H1 (cell line): Measurements from ENCODE around the gene RHOU. TPM values are rescaled to one million over a fixed set of nuclear protein-coding genes. Genes with fewer than 3 reads are reported as not detected.

Experiments
- CTCF ChIA-PET: fragments of 300-600 bp; sonication (Branson Sonifier 250); formaldehyde crosslinking; loops from one replicate; lab custom pipeline; 2021; ENCODE audit not compliant: partially characterized antibody; lab: Charles Lee
- POLR2A ChIA-PET: fragments of 300-600 bp; sonication (Branson Sonifier 250); formaldehyde crosslinking; loops from one replicate; lab custom pipeline; 2021; ENCODE audit warnings: inconsistent platforms; ENCODE audit not compliant: partially characterized antibody; lab: Charles Lee
- DNase-seq, 2 experiments: peaks; one replicate each; pipeline versions ENCODE4 v3.0.0 to v3.0.0-alpha.2; 2010 to 2022; ENCODE audit warnings: low spot score in 2 of 2, low read depth in 1 of 2, mixed read lengths in 1 of 2
- FAIRE-seq: peaks from 2 replicates; lab custom pipeline; 2011; peaks lifted over from hg19 to GRCh38; lab: Jason Lieb, UNC
- H2AFZ ChIP-seq: 2 replicates; pipeline ENCODE4 v1.8.1; 2012; ENCODE audit warnings: low read length, inconsistent platforms
- H2AK5ac ChIP-seq: 2 replicates; pipeline ENCODE4 v1.6.1; 2013; ENCODE audit warnings: low read depth, low read length
- H2BK120ac ChIP-seq: replicated peaks from 2 replicates; pipeline ENCODE3; 2013; ENCODE audit warnings: low read depth, low read length, inconsistent platforms
- H2BK12ac ChIP-seq: 2 replicates; pipeline ENCODE4 v1.6.1; 2013; ENCODE audit warnings: low read depth, low read length
- H2BK15ac ChIP-seq: 2 replicates; pipeline ENCODE4 v1.6.1; 2013; ENCODE audit warnings: low read length
- H2BK20ac ChIP-seq: 2 replicates; pipeline ENCODE4 v1.6.1; 2013; ENCODE audit warnings: low read length
- H2BK5ac ChIP-seq: 2 replicates; pipeline ENCODE4 v1.6.1; 2013; ENCODE audit warnings: low read depth, low read length
- H3K14ac ChIP-seq: 2 replicates; pipeline ENCODE4 v1.6.1; 2013; ENCODE audit warnings: inconsistent platforms; ENCODE audit not compliant: insufficient read length
- H3K18ac ChIP-seq: 2 replicates; pipeline ENCODE4 v1.6.1; 2013; ENCODE audit warnings: low read length; ENCODE audit errors: extremely low read depth
- H3K23ac ChIP-seq: 2 replicates; pipeline ENCODE4 v1.6.1; 2013; ENCODE audit warnings: inconsistent platforms; ENCODE audit not compliant: insufficient read length
- H3K23me2 ChIP-seq: 2 replicates; pipeline ENCODE4 v1.6.1; 2013; ENCODE audit warnings: low read depth, low read length
- H3K27ac ChIP-seq: 2 replicates; pipeline ENCODE4 v1.6.1; 2011; ENCODE audit warnings: low read depth, low read length, inconsistent platforms
- H3K27me3 ChIP-seq, 4 experiments: replicated peaks in 1 of 4; 1 replicate in 1 of 4; 2 replicates in 3 of 4; pipeline versions ENCODE4 v1.6.1 to v1.8.1; 2011 to 2013; ENCODE audit warnings: low read length in 3 of 4, mild to moderate bottlenecking in 3 of 4, inconsistent platforms in 2 of 4, mixed read lengths in 2 of 4, moderate library complexity in 1 of 4; ENCODE audit not compliant: control insufficient read depth in 3 of 4, insufficient read depth in 3 of 4; ENCODE audit errors: extremely low read depth in 1 of 4
- H3K36me3 ChIP-seq, 4 experiments: 2 replicates each; pipeline versions ENCODE4 v1.6.1 to v1.8.1; 2011 to 2013; ENCODE audit warnings: mild to moderate bottlenecking in 4 of 4, low read length in 3 of 4, moderate library complexity in 2 of 4, control low read depth in 1 of 4, inconsistent platforms in 1 of 4; ENCODE audit not compliant: insufficient read depth in 4 of 4, control insufficient read depth in 2 of 4
- H3K4ac ChIP-seq: replicated peaks from 2 replicates; pipeline ENCODE3; 2013; ENCODE audit warnings: low read length, low read depth, mixed read lengths, inconsistent platforms; ENCODE audit not compliant: insufficient read length
- H3K4me1 ChIP-seq, 4 experiments: replicated peaks in 1 of 4; 1 replicate in 1 of 4; 2 replicates in 3 of 4; pipeline versions ENCODE4 v1.6.1 to v1.8.1; 2011 to 2013; ENCODE audit warnings: low read length in 3 of 4, inconsistent platforms in 2 of 4, mixed read lengths in 1 of 4; ENCODE audit not compliant: insufficient read depth in 4 of 4, control insufficient read depth in 3 of 4
- H3K4me2 ChIP-seq, 2 experiments: 2 replicates each; pipeline versions ENCODE4 v1.6.1 to v1.8.1; 2011 to 2013; ENCODE audit warnings: low read depth in 2 of 2, low read length in 2 of 2, control low read depth in 1 of 2, inconsistent platforms in 1 of 2, mild to moderate bottlenecking in 1 of 2; ENCODE audit not compliant: insufficient read depth in 1 of 2
- H3K4me3 ChIP-seq, 4 experiments: fragments of 200-600, 300-600 bp in 1 of 4; sonication (generic), shearing (Covaris generic), sonication (Bioruptor Twin) in 1 of 4; 2 replicates each; pipeline versions ENCODE4 v1.5.1 to v1.8.1; 2011 to 2016; ENCODE audit warnings: low read length in 4 of 4, low read depth in 3 of 4, control low read depth in 2 of 4, inconsistent platforms in 2 of 4, mild to moderate bottlenecking in 2 of 4, mixed read lengths in 1 of 4, moderate library complexity in 1 of 4; ENCODE audit not compliant: insufficient read depth in 2 of 4; ENCODE audit errors: extremely low read depth in 1 of 4
- H3K56ac ChIP-seq: replicated peaks from 2 replicates; pipeline ENCODE3; 2013; ENCODE audit warnings: low read depth, mild to moderate bottlenecking, mixed read lengths, low read length, inconsistent platforms; ENCODE audit not compliant: insufficient read length
- H3K79me1 ChIP-seq: 2 replicates; pipeline ENCODE4 v1.6.1; 2013; ENCODE audit warnings: low read depth, low read length, control low read depth
- H3K79me2 ChIP-seq, 2 experiments: 2 replicates each; pipeline versions ENCODE4 v1.6.1 to v1.8.1; 2012 to 2013; ENCODE audit warnings: low read length in 2 of 2, mild to moderate bottlenecking in 2 of 2, inconsistent platforms in 1 of 2; ENCODE audit not compliant: insufficient read depth in 2 of 2, control insufficient read depth in 1 of 2
- H3K9ac ChIP-seq, 4 experiments: replicated peaks in 1 of 4; 1 replicate in 1 of 4; 2 replicates in 3 of 4; pipeline versions ENCODE4 v1.6.1 to v1.8.1; 2011 to 2013; ENCODE audit warnings: low read depth in 3 of 4, low read length in 3 of 4, control low read depth in 2 of 4, mild to moderate bottlenecking in 2 of 4, moderate library complexity in 2 of 4, inconsistent platforms in 1 of 4; ENCODE audit errors: extremely low read depth in 1 of 4
- H3K9me3 ChIP-seq, 2 experiments: 2 replicates each; pipeline versions ENCODE4 v1.6.1 to v1.8.1; 2012 to 2013; ENCODE audit warnings: mild to moderate bottlenecking in 2 of 2, moderate library complexity in 2 of 2, control low read depth in 1 of 2, inconsistent platforms in 1 of 2, low read depth in 1 of 2, low read length in 1 of 2, mixed read lengths in 1 of 2; ENCODE audit not compliant: insufficient read depth in 2 of 2
- H4K20me1 ChIP-seq, 2 experiments: replicated peaks in 1 of 2; 2 replicates each; pipeline versions ENCODE3 to v1.8.1; 2011 to 2013; ENCODE audit warnings: inconsistent platforms in 2 of 2, low read length in 2 of 2, mild to moderate bottlenecking in 1 of 2; ENCODE audit not compliant: insufficient read depth in 2 of 2, control insufficient read depth in 1 of 2
- H4K5ac ChIP-seq: 2 replicates; pipeline ENCODE4 v1.6.1; 2013; ENCODE audit warnings: low read length, low read depth, mixed read lengths, inconsistent platforms; ENCODE audit not compliant: insufficient read length
- H4K8ac ChIP-seq: 2 replicates; pipeline ENCODE4 v1.8.0; 2013; ENCODE audit warnings: mild to moderate bottlenecking, moderate library complexity, low read length, inconsistent platforms; ENCODE audit not compliant: insufficient read depth; ENCODE audit errors: extremely low read depth
- H4K91ac ChIP-seq: replicated peaks from 2 replicates; pipeline ENCODE3; 2013; ENCODE audit warnings: low read length, mixed read lengths, inconsistent platforms; ENCODE audit not compliant: insufficient read length
- BACH1 ChIP-seq: IDR thresholded peaks from 2 replicates; pipeline ENCODE4 v1.6.1; 2012; ENCODE audit warnings: low read length, improper control_type of control experiment
- CHD1 ChIP-seq: IDR thresholded peaks from 2 replicates; pipeline ENCODE4 v1.6.1; 2012; ENCODE audit warnings: low read depth, low read length, improper control_type of control experiment
- RBBP5 ChIP-seq: IDR thresholded peaks from 2 replicates; pipeline ENCODE4 v1.7.1; 2012; ENCODE audit warnings: low read depth, mild to moderate bottlenecking, inconsistent platforms, low read length, moderate library complexity, borderline replicate concordance
- WGBS, 2 experiments: shearing (Covaris generic) in 1 of 2; methylation state at CpG; one replicate each; pipeline versions ENCODE4 v1.1.6 to v1.1.7; 2013 to 2015; ENCODE audit warnings: low lambda C conversion rate in 2 of 2, mixed read lengths in 2 of 2, inconsistent platforms in 1 of 2, low coverage in 1 of 2, missing lambda C conversion rate in 1 of 2; ENCODE audit not compliant: insufficient replicate concordance in 2 of 2, insufficient coverage in 1 of 2, insufficient read length in 1 of 2; ENCODE audit errors: extremely low coverage in 1 of 2, missing lambda C conversion rate in 1 of 2; 5-methylcytosine and 5-hydroxymethylcytosine counted together
- polyA plus RNA-seq, 7 experiments: library from polyadenylated mRNA; depleted of rRNA in 3 of 7; stranded (reverse) in 5 of 7; unstranded in 2 of 7; fragments of >200 nt in 5 of 7; fragments of 200-250 nt in 2 of 7; gene quantifications; 1 replicate in 5 of 7; 2 replicates in 1 of 7; 4 replicates in 1 of 7; pipeline versions ENCODE4 v1.2.1 to v1.2.3, GENCODE V29; 2011 to 2013; ENCODE audit warnings: missing spikeins in 2 of 7, mixed read lengths in 2 of 7
- total RNA-seq: library from RNA; stranded (reverse); fragmentation: NEBNext Ultra II Directional; extraction: Animal tissue kit (Norgen Biotek cat#: 25700); gene quantifications from 2 replicates; pipeline ENCODE4 v1.2.1, GENCODE V29; 2021

RHOU gene
- total and polyA plus RNA-seq, 2 of the 8 experiments (the other 6 are each of a cell fraction or from before 2014, with no cell fraction given) = 3.0 to 3.4 TPM

GRCh38 chr1:228743405-228743804 lies 8.1 kb downstream of the RHOU start:
- 95% methylated on average over 13 of the region's 13 CpGs; no CpG with 5 or more reads in 1 of the 2 experiments for WGBS, 2 experiments
- no peak for TF ChIP-seq BACH1
- TF ChIP-seq RBBP5 = no peak
- TF ChIP-seq CHD1 = no peak

More at GRCh38 chr1:228743405-228743804, 8.1 kb downstream of the RHOU start:
- Histone ChIP-seq H4K20me1 (peaks cover 0 to 4% of the 10 kb centered on the region in 2 experiments), H2BK20ac (no peak overlapping the region), H3K9me3 (no peaks in the 10 kb centered on the region), H3K23ac (no peak overlapping the region), H3K9ac (no peak overlapping the region), H2BK5ac (no peak overlapping the region), H3K27ac (no peak overlapping the region), H2BK120ac (no peak overlapping the region), H3K79me1 (peaks cover 2% of the 10 kb centered on the region; the same call in 1 of the 2 replicates), H2AK5ac (no peak overlapping the region), H2BK12ac (no peak overlapping the region), H3K4ac (no peak overlapping the region), H3K23me2 (no peaks in the 10 kb centered on the region), H3K27me3 (no peaks in the 10 kb centered on the region), H2BK15ac (no peak overlapping the region), H3K4me2 (no peak overlapping the region), H3K79me2 (no peaks in the 10 kb centered on the region; a peak in 1 of 4 replicates), H3K36me3 (peaks cover 0 to 17% (median 8%) of the 10 kb centered on the region in 4 experiments; a peak in 4 of 8 replicates), H3K14ac (no peak overlapping the region), H4K8ac (no peak overlapping the region), H4K91ac (no peak overlapping the region), H3K18ac (no peak overlapping the region), H3K4me3 (no peak overlapping the region), H3K4me1 (no peaks in the 10 kb centered on the region), H3K56ac (no peak overlapping the region), H2AFZ (no peak overlapping the region), H4K5ac (no peak overlapping the region)
- CTCF ChIA-PET = interaction anchor here (0.8 to 3.5 kb wide), 7 partner anchors 8 to 484 kb away, joined by 3 to 10 read pairs (median 3); partner anchors contain the start of gene RHOU
- FAIRE-seq (no peak), DNase-seq (no peak)
- POLR2A ChIA-PET = no interaction called here
